Measurements from ENCODE around the gene OR6A2.
"Not testable (repeated sequence)": the region's sequence is repeated elsewhere in the genome, so short reads cannot be mapped to it uniquely, and the experiment has no call there.

The OR6A2 gene

GRCh38 chr11:6799402-6799801 is at the start of gene OR6A2:
Gene OR6A2, minus strand, starts transcription at chr11:6799689. Its CDS starts 3,981 bp downstream, at chr11:6795708.
- ATAC-seq (no peak), DNase-seq (ENCODE audit: low spot score in 2 of 2) (no peak)
- Mint-ChIP-seq H3K36me3 (no peaks in the 10 kb centered on the region), H3K4me3 (no peak within 1 kb of the TSS), H3K27ac (no peak within 1 kb of the TSS), H3K4me1 (no peaks in the 10 kb centered on the region), H3K9me3 (peaks cover 7% of the 10 kb centered on the region)

GRCh38 chr11:6845383-6845782 is 45.9 kb upstream of the OR6A2 start, which contains the start of gene OR10A5:
Gene OR10A5, plus strand, starts transcription at chr11:6845683. Its CDS starts 0 bp downstream, at chr11:6845683.
- Mint-ChIP-seq H3K4me3 (no peak within 1 kb of the TSS), H3K27ac (no peak within 1 kb of the TSS), H3K36me3 (no peaks in the 10 kb centered on the region), H3K4me1 (no peaks in the 10 kb centered on the region), H3K9me3 (no peaks in the 10 kb centered on the region)
- no peak for DNase-seq (ENCODE audit: low spot score in 2 of 2)
- no peak for ATAC-seq

DNA sequence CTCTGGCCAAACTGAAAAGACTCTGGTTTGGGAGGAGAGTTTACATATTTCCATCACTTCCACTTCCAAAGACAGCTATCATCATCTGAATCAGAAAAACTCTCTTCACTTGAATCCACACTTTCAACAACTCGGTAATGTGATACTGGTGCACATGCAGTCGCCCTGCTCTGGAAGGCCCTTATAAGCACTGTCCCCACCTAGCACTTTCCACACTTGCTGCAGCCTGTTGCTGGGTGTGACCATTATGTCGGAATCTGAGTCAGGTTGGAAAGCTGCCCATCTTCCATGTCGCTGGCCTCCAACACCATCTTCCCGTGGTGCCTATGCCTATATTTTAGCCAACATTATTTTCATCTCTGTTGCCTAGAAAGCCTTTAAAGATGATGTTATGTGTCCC is 44.9 kb upstream of the OR6A2 start:
- Mint-ChIP-seq H3K4me1 (no peaks in the 10 kb centered on the region), H3K4me3 (no peak overlapping the region), H3K27ac (no peak overlapping the region), H3K36me3 (no peaks in the 10 kb centered on the region), H3K9me3 (no peaks in the 10 kb centered on the region)
- ATAC-seq, result no peak
- no peak for DNase-seq (ENCODE audit: low spot score in 2 of 2)

DNA sequence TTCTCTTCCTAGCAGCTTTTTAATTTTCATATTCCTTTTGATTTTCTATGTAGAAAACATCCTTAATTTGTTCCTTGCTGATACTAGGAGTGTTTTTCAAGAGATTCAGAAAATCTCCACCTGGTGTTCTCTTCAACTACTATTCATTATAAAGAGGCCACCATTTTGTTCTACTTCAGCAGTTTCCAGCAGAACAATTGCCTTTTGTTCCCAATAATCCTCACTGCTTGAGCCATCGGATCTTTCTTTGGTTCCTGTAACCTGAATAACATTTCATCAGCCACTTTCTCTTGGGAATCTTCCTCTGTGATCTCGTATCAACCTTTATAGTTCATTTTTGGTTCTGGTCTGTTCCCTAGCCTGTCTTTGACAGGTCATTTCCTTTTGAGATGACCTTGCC is 44.2 kb upstream of the OR6A2 start:
- Mint-ChIP-seq H3K4me3 (no peak overlapping the region), H3K36me3 (no peaks in the 10 kb centered on the region), H3K27ac (no peak overlapping the region), H3K4me1 (no peaks in the 10 kb centered on the region), H3K9me3 (no peaks in the 10 kb centered on the region)
- DNase-seq (ENCODE audit: low spot score in 2 of 2) (no peak), ATAC-seq (no peak)

DNA sequence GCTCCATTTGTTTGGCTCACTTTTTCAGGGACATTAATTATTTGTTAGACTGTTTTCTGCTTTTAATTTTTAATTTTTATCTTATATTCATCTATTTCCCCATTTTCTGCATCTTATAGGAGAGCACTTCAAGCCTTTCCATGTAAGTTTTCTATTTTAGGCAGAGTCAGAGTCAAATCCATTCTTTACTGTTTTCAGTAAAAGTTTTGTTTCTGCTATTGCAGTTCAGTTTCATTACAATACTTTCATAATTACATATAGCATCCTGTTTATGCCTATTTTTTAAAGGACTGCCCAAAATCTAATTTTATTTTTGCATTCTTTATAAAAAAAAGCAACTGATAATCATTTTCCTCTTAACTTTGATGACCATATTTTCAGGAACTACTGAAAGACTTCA is 42.2 kb upstream of the OR6A2 start:
- H3K36me3 Mint-ChIP-seq, result no peaks in the 10 kb centered on the region
- H3K4me1 Mint-ChIP-seq, result no peaks in the 10 kb centered on the region
- H3K27ac Mint-ChIP-seq, result no peak overlapping the region
- no peak overlapping the region for H3K4me3 Mint-ChIP-seq
- H3K9me3 Mint-ChIP-seq, result no peaks in the 10 kb centered on the region
- DNase-seq (ENCODE audit: low spot score in 2 of 2) (no peak), ATAC-seq (no peak)

- ATAC-seq, result no peak
Measured at GRCh38 chr11:6834021-6834420, 34.5 kb upstream of the OR6A2 start.

GRCh38 chr11:6833356-6833755 is 33.9 kb upstream of the OR6A2 start:
- no peak overlapping the region for H3K27ac Mint-ChIP-seq
- no peaks in the 10 kb centered on the region for H3K4me1 Mint-ChIP-seq
- H3K36me3 Mint-ChIP-seq, result no peaks in the 10 kb centered on the region
- H3K4me3 Mint-ChIP-seq, result no peak overlapping the region
- no peak for ATAC-seq
- H3K9me3 Mint-ChIP-seq, result no peaks in the 10 kb centered on the region
- no peak for DNase-seq (ENCODE audit: low spot score in 2 of 2)

More at GRCh38 chr11:6834021-6834420, 34.5 kb upstream of the OR6A2 start:
- DNase-seq (ENCODE audit: low spot score in 2 of 2), result no peak
- no peaks in the 10 kb centered on the region for H3K9me3 Mint-ChIP-seq
- H3K36me3 Mint-ChIP-seq, result no peaks in the 10 kb centered on the region
- H3K4me1 Mint-ChIP-seq, result no peaks in the 10 kb centered on the region
- H3K27ac Mint-ChIP-seq, result no peak overlapping the region
- no peak overlapping the region for H3K4me3 Mint-ChIP-seq

- H3K27ac Mint-ChIP-seq, result no peak overlapping the region
- H3K4me1 Mint-ChIP-seq, result no peaks in the 10 kb centered on the region
- no peak overlapping the region for H3K4me3 Mint-ChIP-seq
- DNase-seq (ENCODE audit: low spot score in 2 of 2), result no peak
- no peak for ATAC-seq
- no peaks in the 10 kb centered on the region for H3K36me3 Mint-ChIP-seq
- no peaks in the 10 kb centered on the region for H3K9me3 Mint-ChIP-seq
Measured at GRCh38 chr11:6828103-6828502, 28.6 kb upstream of the OR6A2 start.

GRCh38 chr11:6825231-6825744 is 25.8 kb upstream of the OR6A2 start:
- DNase-seq (ENCODE audit: low spot score in 2 of 2), result no peak
- peak; percentile 60 for ATAC-seq

GRCh38 chr11:6824136-6824823 is 24.8 kb upstream of the OR6A2 start:
- H3K36me3 Mint-ChIP-seq, result no peaks in the 10 kb centered on the region

More at GRCh38 chr11:6825231-6825744, 25.8 kb upstream of the OR6A2 start:
- Mint-ChIP-seq H3K36me3 (no peaks in the 10 kb centered on the region), H3K27ac (no peak overlapping the region), H3K4me1 (no peaks in the 10 kb centered on the region), H3K9me3 (no peaks in the 10 kb centered on the region), H3K4me3 (no peak overlapping the region)

GRCh38 chr11:6818967-6819366 is 19.5 kb upstream of the OR6A2 start:
- no peak overlapping the region for H3K27ac Mint-ChIP-seq
- H3K9me3 Mint-ChIP-seq, result no peaks in the 10 kb centered on the region
- no peaks in the 10 kb centered on the region for H3K4me1 Mint-ChIP-seq
- H3K36me3 Mint-ChIP-seq, result no peaks in the 10 kb centered on the region
- ATAC-seq (no peak), DNase-seq (ENCODE audit: low spot score in 2 of 2) (no peak)
- H3K4me3 Mint-ChIP-seq, result no peak overlapping the region

More at GRCh38 chr11:6824136-6824823, 24.8 kb upstream of the OR6A2 start:
- Mint-ChIP-seq H3K9me3 (no peaks in the 10 kb centered on the region), H3K4me3 (no peak overlapping the region), H3K4me1 (no peaks in the 10 kb centered on the region), H3K27ac (no peak overlapping the region)
- ATAC-seq (peak; percentile 46), DNase-seq (ENCODE audit: low spot score in 2 of 2) (no peak)

DNA sequence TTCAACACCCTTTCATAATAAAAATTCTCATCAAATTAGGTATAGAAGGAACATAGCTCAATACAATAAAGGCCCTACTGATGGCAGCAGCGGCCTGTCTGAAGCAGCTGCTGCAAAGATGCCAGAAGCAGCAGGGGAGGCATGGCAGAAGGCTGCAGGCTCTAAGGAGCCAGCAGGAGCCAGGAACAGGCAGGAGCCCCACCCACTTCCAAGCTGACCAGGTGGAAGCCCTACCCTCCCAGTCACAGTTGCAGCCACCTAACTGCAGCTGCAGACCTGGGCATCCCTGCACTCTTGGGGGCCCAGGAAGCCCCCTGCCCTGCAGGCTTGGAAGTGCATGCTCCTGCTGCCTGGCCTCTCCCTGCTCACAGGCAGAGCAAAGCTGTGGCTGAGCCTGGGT is 18.2 kb upstream of the OR6A2 start:
- Mint-ChIP-seq H3K4me3 (no peak overlapping the region), H3K27ac (no peak overlapping the region), H3K4me1 (no peaks in the 10 kb centered on the region), H3K9me3 (no peaks in the 10 kb centered on the region), H3K36me3 (no peaks in the 10 kb centered on the region)
- no peak for DNase-seq (ENCODE audit: low spot score in 2 of 2)
- ATAC-seq, result peak; percentile 31

GRCh38 chr11:6813656-6814055 is 14.2 kb upstream of the OR6A2 start:
- Mint-ChIP-seq H3K4me3 (no peak overlapping the region), H3K27ac (no peak overlapping the region), H3K9me3 (no peaks in the 10 kb centered on the region), H3K4me1 (no peaks in the 10 kb centered on the region), H3K36me3 (no peaks in the 10 kb centered on the region)
- no peak for ATAC-seq
- DNase-seq (ENCODE audit: low spot score in 2 of 2), result no peak

- no peaks in the 10 kb centered on the region for H3K36me3 Mint-ChIP-seq
- H3K27ac Mint-ChIP-seq, result no peak overlapping the region
- no peaks in the 10 kb centered on the region for H3K4me1 Mint-ChIP-seq
- ATAC-seq (peak; percentile 81), DNase-seq (ENCODE audit: low spot score in 2 of 2) (peak in 1 of 2 donors; percentile 63)
- H3K4me3 Mint-ChIP-seq, result no peak overlapping the region
- H3K9me3 Mint-ChIP-seq, result no peaks in the 10 kb centered on the region
Measured at GRCh38 chr11:6812390-6813005, 13.0 kb upstream of the OR6A2 start.

GRCh38 chr11:6801075-6801474 is 1.6 kb upstream of the OR6A2 start:
- H3K4me1 Mint-ChIP-seq; ATAC-seq; H3K27ac Mint-ChIP-seq; H3K4me3 Mint-ChIP-seq; DNase-seq (ENCODE audit: low spot score in 2 of 2); H3K9me3 Mint-ChIP-seq; H3K36me3 Mint-ChIP-seq: not testable (repeated sequence)

GRCh38 chr11:6794639-6795038 is 4.8 kb downstream of the OR6A2 start:
- Mint-ChIP-seq H3K9me3 (no peaks in the 10 kb centered on the region), H3K4me1 (no peaks in the 10 kb centered on the region), H3K4me3 (no peak overlapping the region), H3K36me3 (no peaks in the 10 kb centered on the region), H3K27ac (no peak overlapping the region)
- ATAC-seq (no peak), DNase-seq (ENCODE audit: low spot score in 2 of 2) (no peak)
